NOMO-1 (cell line): ENCODE data around the gene INSR.
"Not testable (repeated sequence)": the region's sequence is repeated elsewhere in the genome, so short reads cannot be mapped to it uniquely, and the experiment has no call there.

Experiments used
- DNase-seq, 2 experiments: peaks; one replicate each; lab custom pipeline; 2025; ENCODE audit not compliant: unreplicated experiment in 2 of 2; lab: John Stamatoyannopoulos, UW

INSR gene

GRCh38 chr19:7106711-7107657 is 187.2 kb downstream of the INSR start:
- DNase-seq = no peak

GRCh38 chr19:7104747-7105447 is 189.3 kb downstream of the INSR start:
- DNase-seq = no peak

- no peak for DNase-seq
Measured at GRCh38 chr19:7101498-7102253, 192.5 kb downstream of the INSR start.

- no peak for DNase-seq
Measured at GRCh38 chr19:7099597-7099921, 194.7 kb downstream of the INSR start.

- DNase-seq = peak; percentile 91 to 97
Measured at GRCh38 chr19:7098701-7099596, 195.3 kb downstream of the INSR start.

GRCh38 chr19:7098096-7098495 is 196.1 kb downstream of the INSR start:
- DNase-seq = no peak

GRCh38 chr19:7088999-7089398 is 205.2 kb downstream of the INSR start:
- no peak for DNase-seq

- DNase-seq = no peak
Measured at GRCh38 chr19:7083076-7083956, 210.9 kb downstream of the INSR start.

GRCh38 chr19:7078008-7078407 is 216.2 kb downstream of the INSR start:
- no peak for DNase-seq

- DNase-seq = no peak
Measured at GRCh38 chr19:7076151-7076550, 218.1 kb downstream of the INSR start.

- DNase-seq = no peak
Measured at GRCh38 chr19:7074705-7075282, 219.4 kb downstream of the INSR start.

- no peak for DNase-seq
Measured at GRCh38 chr19:7072541-7072940, 221.7 kb downstream of the INSR start.

GRCh38 chr19:7069904-7070226 is 224.3 kb downstream of the INSR start:
- no peak for DNase-seq

GRCh38 chr19:7069042-7069903 is 224.9 kb downstream of the INSR start, which contains the start of gene ZNF557:
Gene ZNF557, plus strand, starts transcription at chr19:7069703. Its CDS starts 5,372 bp downstream, at chr19:7075075.
- peak; percentile 94 to 95 for DNase-seq

GRCh38 chr19:7068599-7068998 is 225.6 kb downstream of the INSR start:
- DNase-seq = no peak

GRCh38 chr19:7067716-7068115 is 226.5 kb downstream of the INSR start:
- DNase-seq = no peak

GRCh38 chr19:7067122-7067521 is 227.1 kb downstream of the INSR start:
- not testable (repeated sequence) for DNase-seq

GRCh38 chr19:7063764-7064418 is 230.3 kb downstream of the INSR start:
- DNase-seq = no peak
